Ovary (tissue), 3 donors: ENCODE measurements around the gene SRGN.

Experiments
- CTCF ChIP-seq, 3 donors: fragments of 450-650 bp in 2 of 3; fragments of 200-600 bp in 1 of 3; IDR thresholded peaks; one replicate each; pipeline versions ENCODE4 v1.5.1 to v1.8.0; 2016 to 2022; ENCODE audit warnings: antibody characterized with exemption in 3 of 3, mild to moderate bottlenecking in 1 of 3
- POLR2A ChIP-seq: fragments of 450-650 bp; IDR thresholded peaks from one replicate; pipeline ENCODE4 v1.6.1; 2017; ENCODE audit warnings: antibody characterized with exemption, mild to moderate bottlenecking, moderate library complexity
- donor health status: DM: no; HTN: no; CAD: no.

- TF ChIP-seq CTCF (IDR thresholded peaks at IDR 0.05) (no peak), POLR2A (no peak)
These were observed 65.3 kb downstream of the SRGN start for GRCh38 chr10:69153227-69153626.
